C4-2B (cell line): ENCODE data around the gene RBMS3.

Experiments used
- H3K27ac ChIP-seq: fragments of 450-650 bp; 2 replicates; pipeline ENCODE4 v1.5.1; 2017
- CTCF ChIP-seq: fragments of 450-650 bp; conservative IDR thresholded peaks from 2 replicates; pipeline ENCODE4 v1.5.1; 2017; ENCODE audit warnings: mild to moderate bottlenecking
- ZFX ChIP-seq: fragments of 450-650 bp; IDR thresholded peaks from 2 replicates; pipeline ENCODE4 v1.6.1; 2017

RBMS3 gene

GRCh38 chr3:29370476-29371420 lies 89.9 kb downstream of the RBMS3 start:
- no peak overlapping the region for H3K27ac ChIP-seq
- TF ChIP-seq CTCF (no peak), ZFX (no peak)

- no peak overlapping the region for H3K27ac ChIP-seq
- TF ChIP-seq ZFX (no peak), CTCF (no peak)
Observed at GRCh38 chr3:29373131-29373680, 92.3 kb downstream of the RBMS3 start.

GRCh38 chr3:29374226-29374625 lies 93.4 kb downstream of the RBMS3 start:
- no peak overlapping the region for H3K27ac ChIP-seq
- TF ChIP-seq CTCF (no peak), ZFX (no peak)

GRCh38 chr3:29379097-29379496 lies 98.2 kb downstream of the RBMS3 start:
- no peak overlapping the region for H3K27ac ChIP-seq
- TF ChIP-seq ZFX (no peak), CTCF (no peak)

- H3K27ac ChIP-seq = no peak overlapping the region
- TF ChIP-seq ZFX = no peak
- TF ChIP-seq CTCF = no peak
Observed at GRCh38 chr3:29381595-29381994, 100.7 kb downstream of the RBMS3 start.

- H3K27ac ChIP-seq = no peak overlapping the region
- no peak for TF ChIP-seq CTCF
- TF ChIP-seq ZFX = no peak
Observed at GRCh38 chr3:29382409-29382808, 101.5 kb downstream of the RBMS3 start.

GRCh38 chr3:29382845-29383244 lies 102.0 kb downstream of the RBMS3 start:
- TF ChIP-seq CTCF = no peak
- no peak for TF ChIP-seq ZFX
- H3K27ac ChIP-seq = no peak overlapping the region
